Right atrium auricular region (tissue), 2 donors: ENCODE data around the gene HPCAL1. TPM values are rescaled to one million over a fixed set of nuclear protein-coding genes. Genes with fewer than 3 reads are reported as not detected.

Source experiments
- DNase-seq: peaks from one replicate; pipeline ENCODE4 v3.0.0-alpha.2; 2019; ENCODE audit warnings: low spot score
- H3K27ac ChIP-seq, 2 donors: fragments of 200-600 bp; sonication (generic); 1 replicate in 1 of 2; 2 replicates in 1 of 2; pipeline ENCODE4 v1.5.1; 2016 to 2019
- H3K27me3 ChIP-seq, 2 donors: fragments of 200-600 bp; sonication (generic); one replicate each; pipeline versions ENCODE4 v1.5.1 to v1.6.0; 2017 to 2019
- H3K36me3 ChIP-seq: fragments of 200-600 bp; sonication (generic); one replicate; pipeline ENCODE4 v1.5.1; 2016
- H3K4me1 ChIP-seq, 2 donors: fragments of 200-600 bp; sonication (generic); one replicate each; pipeline versions ENCODE4 v1.5.1 to v1.6.0; 2017 to 2019
- H3K4me3 ChIP-seq, 2 donors: fragments of 200-600 bp; sonication (generic); 1 replicate in 1 of 2; 2 replicates in 1 of 2; pipeline ENCODE4 v1.5.1; 2017 to 2019; ENCODE audit warnings: mild to moderate bottlenecking in 1 of 2, moderate library complexity in 1 of 2
- H3K9me3 ChIP-seq, 2 donors: fragments of 200-600 bp; sonication (generic); one replicate each; pipeline ENCODE4 v1.5.1; 2019
- CTCF ChIP-seq, 2 donors: fragments of 200-600 bp; sonication (generic); IDR thresholded peaks; one replicate each; pipeline ENCODE4 v1.5.1; 2019; ENCODE audit warnings: antibody characterized with exemption in 2 of 2
- total RNA-seq, 2 donors: library from RNA; depleted of rRNA; stranded (reverse); fragments of >200 nt; gene quantifications; one replicate each; pipeline ENCODE4 v1.1.0, GENCODE V29; 2016

Gene HPCAL1
- total RNA-seq, 2 donors from 2014 or later, result 28.7 to 35.5 TPM

DNA sequence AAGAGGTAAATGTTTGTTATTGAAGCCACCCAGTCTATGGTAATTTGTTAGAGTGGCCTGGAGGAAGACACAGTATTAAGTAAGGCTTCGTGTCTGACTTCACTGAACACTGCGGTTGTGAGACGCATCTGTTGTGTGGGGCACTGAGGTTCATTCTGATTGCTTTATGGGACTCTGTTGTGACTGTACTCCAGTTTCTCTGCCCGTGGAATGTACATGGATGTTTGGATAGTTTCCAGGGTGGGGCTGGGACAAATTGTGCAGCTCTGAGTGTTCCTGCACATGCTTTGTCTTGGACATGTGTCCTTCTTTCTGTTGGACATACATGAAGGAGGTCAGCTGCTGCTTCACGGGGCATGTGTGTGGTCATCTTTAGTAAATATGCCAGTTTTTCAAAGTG lies 86.9 kb downstream of the HPCAL1 start:
- H3K4me1 ChIP-seq, result peaks cover 0 to 21% of the 10 kb centered on the region in 2 donors
- TF ChIP-seq CTCF (IDR thresholded peaks at IDR 0.05), result no peak
- no peaks in the 10 kb centered on the region for H3K36me3 ChIP-seq
- H3K27ac ChIP-seq, result no peak overlapping the region
- H3K27me3 ChIP-seq, result no peaks in the 10 kb centered on the region
- H3K4me3 ChIP-seq, result no peak overlapping the region
- no peaks in the 10 kb centered on the region for H3K9me3 ChIP-seq
- no peak for DNase-seq

- no peak for TF ChIP-seq CTCF (IDR thresholded peaks at IDR 0.05)
- no peak for DNase-seq
- H3K27ac ChIP-seq, result no peak overlapping the region
- no peak overlapping the region for H3K4me3 ChIP-seq
- H3K9me3 ChIP-seq, result no peaks in the 10 kb centered on the region
- no peaks in the 10 kb centered on the region for H3K36me3 ChIP-seq
- H3K4me1 ChIP-seq, result peaks cover 0 to 21% of the 10 kb centered on the region in 2 donors
- no peaks in the 10 kb centered on the region for H3K27me3 ChIP-seq
These were observed 87.7 kb downstream of the HPCAL1 start for GRCh38 chr2:10390369-10390801.

GRCh38 chr2:10392100-10392499 lies 89.4 kb downstream of the HPCAL1 start:
- no peak overlapping the region for H3K4me3 ChIP-seq
- H3K27me3 ChIP-seq, result no peaks in the 10 kb centered on the region
- H3K36me3 ChIP-seq, result no peaks in the 10 kb centered on the region
- no peaks in the 10 kb centered on the region for H3K9me3 ChIP-seq
- TF ChIP-seq CTCF (IDR thresholded peaks at IDR 0.05), result no peak
- no peak overlapping the region for H3K27ac ChIP-seq
- H3K4me1 ChIP-seq, result peaks cover 0 to 21% of the 10 kb centered on the region in 2 donors
- no peak for DNase-seq

DNA sequence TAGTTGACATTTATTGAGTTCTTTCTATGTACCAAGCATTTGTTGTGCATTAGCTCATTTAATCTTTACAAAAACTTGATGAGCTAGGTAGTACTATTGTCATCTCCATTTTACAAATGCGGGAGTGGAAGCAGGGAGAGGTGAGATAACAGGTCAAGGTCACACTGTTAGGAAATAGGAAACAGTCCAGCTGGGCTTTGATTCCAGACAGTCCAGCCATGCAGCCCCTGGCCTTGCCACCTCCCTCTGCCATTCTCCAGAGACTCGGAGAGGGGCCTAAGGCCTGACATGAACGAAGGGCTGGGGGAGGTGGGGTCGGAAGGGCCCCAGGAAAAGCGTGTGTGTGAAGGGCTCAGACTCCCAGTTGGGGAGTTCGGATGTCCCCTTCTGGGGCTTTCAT lies 89.8 kb downstream of the HPCAL1 start:
- no peak overlapping the region for H3K27ac ChIP-seq
- no peaks in the 10 kb centered on the region for H3K9me3 ChIP-seq
- DNase-seq, result no peak
- H3K4me1 ChIP-seq, result peaks cover 0 to 24% of the 10 kb centered on the region in 2 donors
- no peak for TF ChIP-seq CTCF (IDR thresholded peaks at IDR 0.05)
- no peaks in the 10 kb centered on the region for H3K36me3 ChIP-seq
- no peak overlapping the region for H3K4me3 ChIP-seq
- no peaks in the 10 kb centered on the region for H3K27me3 ChIP-seq

DNA sequence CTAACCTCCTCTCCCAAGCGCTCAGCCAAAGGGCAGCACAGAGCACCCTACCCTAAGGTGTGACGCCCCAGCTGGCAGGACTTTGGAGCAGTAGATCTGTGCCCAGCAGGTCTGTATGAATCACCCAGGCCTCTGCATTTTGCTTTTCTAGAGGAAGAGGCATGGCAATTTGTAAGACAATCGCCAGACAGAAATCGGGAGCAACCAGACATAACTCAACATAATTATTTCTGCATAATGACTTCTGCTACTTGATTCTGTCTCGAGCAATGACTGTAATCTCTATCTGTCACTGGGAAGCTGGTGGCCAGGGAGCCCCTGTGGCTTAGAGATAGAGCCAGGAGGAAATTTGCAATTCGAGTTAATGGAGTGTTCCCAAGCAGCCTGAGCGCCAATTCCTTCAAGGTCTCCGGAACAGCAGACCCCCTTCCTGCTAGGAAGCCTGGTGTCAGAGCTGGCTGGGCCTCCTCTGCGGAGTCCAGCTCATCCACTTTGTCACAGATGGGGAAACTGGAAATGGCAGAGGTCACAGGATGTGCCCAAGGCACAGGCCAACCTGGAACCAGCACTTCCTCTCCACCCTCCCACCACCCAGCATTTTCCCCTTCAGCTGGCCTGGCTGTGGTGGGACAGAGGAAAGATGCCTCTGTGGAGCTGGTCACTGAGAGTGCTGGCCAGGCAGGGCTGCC lies 90.4 kb downstream of the HPCAL1 start:
- peaks cover 0 to 30% of the 10 kb centered on the region in 2 donors for H3K4me1 ChIP-seq

More for the DNA sequence above, 90.4 kb downstream of the HPCAL1 start:
- no peak for DNase-seq
- H3K27ac ChIP-seq, result peak overlapping the region in 1 of 2 donors; percentile 7
- TF ChIP-seq CTCF (IDR thresholded peaks at IDR 0.05), result no peak
- H3K27me3 ChIP-seq, result no peaks in the 10 kb centered on the region
- H3K9me3 ChIP-seq, result no peaks in the 10 kb centered on the region
- H3K36me3 ChIP-seq, result no peaks in the 10 kb centered on the region
- H3K4me3 ChIP-seq, result no peak overlapping the region
